GM12878 (cell line): ENCODE measurements around the gene BCAS3.

Experiments
- EP300 ChIP-seq, 2 experiments: fragments of 150-350 bp in 1 of 2; IDR thresholded peaks; 2 replicates each; pipeline ENCODE4 v1.6.1; 2011 to 2012; ENCODE audit warnings: low read depth in 2 of 2, low read length in 2 of 2, borderline replicate concordance in 1 of 2, improper control_type of control experiment in 1 of 2, inconsistent platforms in 1 of 2; ENCODE audit not compliant: control insufficient read depth in 1 of 2
- IRF4 ChIP-seq: IDR thresholded peaks from 2 replicates; pipeline ENCODE4 v1.6.1; 2011; ENCODE audit warnings: low read depth, low read length
- POLR2A ChIP-seq: IDR thresholded peaks from 2 replicates; pipeline ENCODE4 v1.6.1; 2011; ENCODE audit warnings: low read depth, mild to moderate bottlenecking, low read length
- RAD21 ChIP-seq: IDR thresholded peaks from 2 replicates; pipeline ENCODE4 v1.6.1; 2011; ENCODE audit warnings: mild to moderate bottlenecking, low read depth, low read length, moderate library complexity; ENCODE audit not compliant: insufficient read depth
- SMC3 ChIP-seq: IDR thresholded peaks from 2 replicates; pipeline ENCODE4 v1.6.1; 2011; ENCODE audit warnings: low read length, improper control_type of control experiment, borderline replicate concordance
- SREBF2 ChIP-seq: IDR thresholded peaks from 2 replicates; pipeline ENCODE4 v1.6.1; 2012; ENCODE audit warnings: mild to moderate bottlenecking, low read length
- SRF ChIP-seq, 2 experiments: IDR thresholded peaks; 2 replicates each; pipeline ENCODE4 v1.6.1; 2011; ENCODE audit warnings: low read depth in 2 of 2, low read length in 2 of 2, mild to moderate bottlenecking in 1 of 2, moderate library complexity in 1 of 2
- TF ChIP-seq, protein P1 (sequence below), 3 experiments: IDR thresholded peaks in 2 of 3; conservative IDR thresholded peaks in 1 of 3; 2 replicates each; pipeline ENCODE4 v1.5.1; 2011; ENCODE audit warnings: low read depth in 3 of 3, low read length in 3 of 3, mild to moderate bottlenecking in 3 of 3, control low read depth in 2 of 3, moderate library complexity in 2 of 3, inconsistent platforms in 1 of 3, mixed read lengths in 1 of 3; ENCODE audit not compliant: control insufficient read depth in 2 of 3, insufficient read depth in 1 of 3; ENCODE audit errors: extremely low read depth in 1 of 3
- TF ChIP-seq, protein P2 (sequence below): IDR thresholded peaks from 2 replicates; pipeline ENCODE4 v1.6.1; 2012; ENCODE audit warnings: low read depth, low read length, improper control_type of control experiment

DNA sequence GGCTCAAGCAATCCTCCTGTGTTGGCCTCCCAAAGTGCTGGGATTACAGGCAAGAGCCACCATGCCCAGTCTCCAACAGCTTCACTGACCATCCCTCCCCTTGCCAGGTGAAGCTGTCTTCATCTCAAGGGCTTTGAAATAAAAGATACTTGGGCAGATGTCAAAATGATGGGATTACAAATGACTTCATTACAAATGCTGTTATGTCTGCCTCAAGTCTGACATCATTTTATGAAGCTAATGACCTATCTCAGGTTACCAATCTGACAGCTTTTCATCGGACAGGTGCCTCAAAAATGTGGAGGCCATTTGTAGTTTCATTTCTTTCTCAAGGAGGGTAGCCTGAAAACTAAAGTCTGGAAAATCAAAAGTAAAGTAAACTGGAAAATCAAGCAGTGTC lies 398.3 kb downstream of the BCAS3 start:
- TF ChIP-seq SRF (IDR thresholded peaks at IDR 0.05; ENCODE audit: low read depth in 2 of 2, low read length in 2 of 2) (no peak), SREBF2 (no peak), EP300 (IDR thresholded peaks at IDR 0.05; ENCODE audit: borderline replicate concordance in 1 of 2, control insufficient read depth in 1 of 2, low read depth in 2 of 2, low read length in 2 of 2) (no peak), IRF4 (no peak), SMC3 (no peak), RAD21 (no peak), POLR2A (no peak)
- TF ChIP-seq, protein P1, sequence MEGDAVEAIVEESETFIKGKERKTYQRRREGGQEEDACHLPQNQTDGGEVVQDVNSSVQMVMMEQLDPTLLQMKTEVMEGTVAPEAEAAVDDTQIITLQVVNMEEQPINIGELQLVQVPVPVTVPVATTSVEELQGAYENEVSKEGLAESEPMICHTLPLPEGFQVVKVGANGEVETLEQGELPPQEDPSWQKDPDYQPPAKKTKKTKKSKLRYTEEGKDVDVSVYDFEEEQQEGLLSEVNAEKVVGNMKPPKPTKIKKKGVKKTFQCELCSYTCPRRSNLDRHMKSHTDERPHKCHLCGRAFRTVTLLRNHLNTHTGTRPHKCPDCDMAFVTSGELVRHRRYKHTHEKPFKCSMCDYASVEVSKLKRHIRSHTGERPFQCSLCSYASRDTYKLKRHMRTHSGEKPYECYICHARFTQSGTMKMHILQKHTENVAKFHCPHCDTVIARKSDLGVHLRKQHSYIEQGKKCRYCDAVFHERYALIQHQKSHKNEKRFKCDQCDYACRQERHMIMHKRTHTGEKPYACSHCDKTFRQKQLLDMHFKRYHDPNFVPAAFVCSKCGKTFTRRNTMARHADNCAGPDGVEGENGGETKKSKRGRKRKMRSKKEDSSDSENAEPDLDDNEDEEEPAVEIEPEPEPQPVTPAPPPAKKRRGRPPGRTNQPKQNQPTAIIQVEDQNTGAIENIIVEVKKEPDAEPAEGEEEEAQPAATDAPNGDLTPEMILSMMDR (IDR thresholded peaks at IDR 0.05 in 2 of 3, conservative IDR thresholded peaks at IDR 0.05 in 1 of 3; ENCODE audit: control insufficient read depth in 2 of 3, extremely low read depth in 1 of 3, insufficient read depth in 1 of 3, low read depth in 3 of 3, low read length in 3 of 3), result no peak
- TF ChIP-seq, protein P2, sequence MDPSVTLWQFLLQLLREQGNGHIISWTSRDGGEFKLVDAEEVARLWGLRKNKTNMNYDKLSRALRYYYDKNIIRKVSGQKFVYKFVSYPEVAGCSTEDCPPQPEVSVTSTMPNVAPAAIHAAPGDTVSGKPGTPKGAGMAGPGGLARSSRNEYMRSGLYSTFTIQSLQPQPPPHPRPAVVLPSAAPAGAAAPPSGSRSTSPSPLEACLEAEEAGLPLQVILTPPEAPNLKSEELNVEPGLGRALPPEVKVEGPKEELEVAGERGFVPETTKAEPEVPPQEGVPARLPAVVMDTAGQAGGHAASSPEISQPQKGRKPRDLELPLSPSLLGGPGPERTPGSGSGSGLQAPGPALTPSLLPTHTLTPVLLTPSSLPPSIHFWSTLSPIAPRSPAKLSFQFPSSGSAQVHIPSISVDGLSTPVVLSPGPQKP, result no peak
